ENCODE measurements around the gene YIPF3.

YIPF3 gene

GRCh38 chr6:43478008-43478372 is 38.7 kb downstream of the YIPF3 start:
- TF ChIP-seq CTCF (IDR thresholded peaks at IDR 0.05; ENCODE audit: insufficient read depth, missing control alignments), result no peak
- no peak for DNase-seq (ENCODE audit: insufficient read length, low spot score)
- no peak for FAIRE-seq

GRCh38 chr6:43477235-43478007 is 39.3 kb downstream of the YIPF3 start, which contains the start of gene TJAP1:
Gene TJAP1, plus strand, starts transcription at chr6:43477570. Its CDS starts 21,432 bp downstream, at chr6:43499002.
- no peak for TF ChIP-seq CTCF (IDR thresholded peaks at IDR 0.05; ENCODE audit: insufficient read depth, missing control alignments)
- DNase-seq (ENCODE audit: insufficient read length, low spot score) (peak; percentile 88), FAIRE-seq (no peak)

GRCh38 chr6:43476746-43477145 is 40.0 kb downstream of the YIPF3 start:
- DNase-seq (ENCODE audit: insufficient read length, low spot score) (no peak), FAIRE-seq (no peak)
- TF ChIP-seq CTCF (IDR thresholded peaks at IDR 0.05; ENCODE audit: insufficient read depth, missing control alignments), result no peak

GRCh38 chr6:43475516-43475915 is 41.2 kb downstream of the YIPF3 start:
- no peak for DNase-seq (ENCODE audit: insufficient read length, low spot score)
- TF ChIP-seq CTCF (IDR thresholded peaks at IDR 0.05; ENCODE audit: insufficient read depth, missing control alignments), result no peak
- FAIRE-seq, result no peak

GRCh38 chr6:43472515-43472914 is 44.2 kb downstream of the YIPF3 start:
- no peak for TF ChIP-seq CTCF (IDR thresholded peaks at IDR 0.05; ENCODE audit: insufficient read depth, missing control alignments)
- FAIRE-seq, result no peak
- no peak for DNase-seq (ENCODE audit: insufficient read length, low spot score)

- no peak for FAIRE-seq
Measured at GRCh38 chr6:43471399-43471798, 45.3 kb downstream of the YIPF3 start.

More at GRCh38 chr6:43471399-43471798, 45.3 kb downstream of the YIPF3 start:
- DNase-seq (ENCODE audit: insufficient read length, low spot score), result no peak
- TF ChIP-seq CTCF (IDR thresholded peaks at IDR 0.05; ENCODE audit: insufficient read depth, missing control alignments), result no peak

All from D721Med (cell line).